GM12892 (cell line): ENCODE data around the gene KIF14.
A peak's percentile ranks its signal among the peaks of the same experiment; 100 is the strongest.
"Not testable (repeated sequence)": the region's sequence is repeated elsewhere in the genome, so short reads cannot be mapped to it uniquely, and the experiment has no call there.

ENCODE experiments used
- DNase-seq: peaks from one replicate; pipeline ENCODE4 v3.0.0; 2011; ENCODE audit not compliant: insufficient read length
- FAIRE-seq: peaks from 2 replicates; lab custom pipeline; 2011; peaks lifted over from hg19 to GRCh38; lab: Jason Lieb, UNC
- POLR2A ChIP-seq: IDR thresholded peaks from 2 replicates; pipeline ENCODE4 v1.6.1; 2011; ENCODE audit warnings: low read depth, low read length, control low read depth
- POLR2AphosphoS5 ChIP-seq: IDR thresholded peaks from 2 replicates; pipeline ENCODE4 v1.6.1; 2011; ENCODE audit warnings: low read depth, low read length, control low read depth
- TAF1 ChIP-seq: IDR thresholded peaks from 2 replicates; pipeline ENCODE4 v1.6.1; 2011; ENCODE audit warnings: low read depth, mild to moderate bottlenecking, control low read depth, low read length, borderline replicate concordance

Gene KIF14

GRCh38 chr1:200652378-200652777 lies 31.8 kb upstream of the KIF14 start:
- TF ChIP-seq TAF1: no peak
- TF ChIP-seq POLR2A: no peak
- TF ChIP-seq POLR2AphosphoS5: no peak
- no peak for DNase-seq
- FAIRE-seq: no peak

GRCh38 chr1:200646515-200646914 lies 26.0 kb upstream of the KIF14 start:
- FAIRE-seq (peak; percentile 86), DNase-seq (no peak)
- no peak for TF ChIP-seq TAF1
- TF ChIP-seq POLR2AphosphoS5: no peak
- no peak for TF ChIP-seq POLR2A

GRCh38 chr1:200644021-200644420 lies 23.5 kb upstream of the KIF14 start:
- FAIRE-seq (no peak), DNase-seq (no peak)
- no peak for TF ChIP-seq POLR2A
- no peak for TF ChIP-seq TAF1
- no peak for TF ChIP-seq POLR2AphosphoS5

GRCh38 chr1:200642481-200642880 lies 21.9 kb upstream of the KIF14 start:
- no peak for DNase-seq
- no peak for FAIRE-seq

DNA sequence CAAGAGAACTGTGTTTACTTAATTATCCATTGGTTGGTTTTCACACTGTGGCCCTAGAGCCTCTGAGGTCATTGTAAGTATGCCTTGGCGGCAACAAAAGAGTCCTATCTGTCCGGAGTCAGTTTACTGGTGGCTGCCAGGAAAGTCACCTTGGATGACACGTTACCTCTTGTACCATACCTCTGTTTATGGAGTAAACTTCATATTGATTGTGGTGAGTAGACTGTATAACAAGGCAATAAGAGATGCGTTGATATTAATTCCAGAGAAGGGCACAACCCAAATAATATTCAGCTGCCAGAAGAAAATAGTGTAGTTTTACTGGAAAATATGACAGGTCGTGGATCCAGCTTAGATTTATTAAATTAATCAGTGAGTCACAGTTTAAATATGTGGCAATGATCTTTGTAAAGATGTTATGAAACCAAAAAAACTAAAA lies 20.4 kb upstream of the KIF14 start:
- FAIRE-seq (no peak), DNase-seq (no peak)
- no peak for TF ChIP-seq POLR2A
- TF ChIP-seq TAF1: no peak
- no peak for TF ChIP-seq POLR2AphosphoS5

More at GRCh38 chr1:200642481-200642880, 21.9 kb upstream of the KIF14 start:
- TF ChIP-seq POLR2A (no peak), TAF1 (no peak), POLR2AphosphoS5 (no peak)

DNA sequence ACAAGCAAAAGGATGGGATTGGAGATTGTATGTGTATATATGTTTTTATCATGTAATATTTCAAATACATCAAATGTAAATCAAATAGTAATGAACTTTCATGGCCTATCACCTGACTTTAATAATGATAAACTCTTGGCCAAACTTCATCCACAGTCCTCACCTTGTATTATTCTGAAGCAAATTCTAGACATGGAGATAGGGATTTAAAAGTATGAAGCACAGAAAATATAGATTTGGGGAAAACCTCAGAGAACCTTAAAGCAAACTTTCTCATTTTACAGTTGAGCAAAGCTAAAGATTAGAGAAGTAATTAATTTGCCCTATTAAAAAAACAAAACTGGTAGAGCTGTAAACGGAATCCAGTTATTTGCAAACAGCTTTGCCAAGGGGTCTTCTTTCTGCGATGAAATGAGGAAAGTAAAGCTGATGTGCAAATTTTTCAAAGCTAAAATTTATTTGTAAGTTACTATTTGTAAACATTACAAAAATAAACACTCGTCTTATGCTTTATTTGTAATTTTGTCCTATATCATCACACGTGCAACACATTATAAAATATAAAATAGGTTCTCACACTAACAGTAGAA lies 19.9 kb upstream of the KIF14 start:
- no peak for FAIRE-seq
- no peak for DNase-seq
- TF ChIP-seq POLR2A (0 out of 2 replicates have a peak, but pooled peaks have one; percentile 12), POLR2AphosphoS5 (no peak)

DNA sequence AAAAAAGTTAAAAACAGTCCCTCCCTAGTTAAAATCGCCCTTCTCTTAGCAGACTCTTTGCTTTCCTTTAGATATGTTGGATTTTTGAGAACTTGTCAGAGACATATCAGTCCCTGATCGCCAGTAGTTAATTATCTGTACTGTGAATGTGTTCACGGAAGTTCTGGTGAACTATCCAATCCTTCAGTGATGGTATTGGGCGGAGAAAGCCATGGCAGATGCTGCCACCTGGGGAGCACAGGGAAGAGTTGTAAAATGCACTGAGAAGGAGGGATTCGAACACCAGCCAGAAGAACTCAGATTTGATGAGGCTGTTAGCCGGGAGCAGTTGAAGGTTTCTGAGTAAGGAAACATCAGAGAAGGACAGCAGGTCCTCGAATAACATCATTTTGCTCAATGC lies 17.5 kb upstream of the KIF14 start:
- no peak for FAIRE-seq

GRCh38 chr1:200636681-200637080 lies 16.1 kb upstream of the KIF14 start:
- TF ChIP-seq TAF1: no peak
- no peak for TF ChIP-seq POLR2A
- no peak for TF ChIP-seq POLR2AphosphoS5
- DNase-seq: no peak
- FAIRE-seq: no peak

More for the DNA sequence above, 17.5 kb upstream of the KIF14 start:
- TF ChIP-seq POLR2AphosphoS5 (no peak), TAF1 (no peak), POLR2A (no peak)
- DNase-seq: no peak

GRCh38 chr1:200634261-200635122 lies 13.9 kb upstream of the KIF14 start:
- no peak for TF ChIP-seq POLR2A
- TF ChIP-seq TAF1: no peak
- TF ChIP-seq POLR2AphosphoS5: no peak
- FAIRE-seq: peak; percentile 27
- DNase-seq: no peak

GRCh38 chr1:200631375-200631774 lies 10.8 kb upstream of the KIF14 start:
- DNase-seq: no peak
- TF ChIP-seq TAF1 (no peak), POLR2AphosphoS5 (no peak), POLR2A (no peak)
- no peak for FAIRE-seq

DNA sequence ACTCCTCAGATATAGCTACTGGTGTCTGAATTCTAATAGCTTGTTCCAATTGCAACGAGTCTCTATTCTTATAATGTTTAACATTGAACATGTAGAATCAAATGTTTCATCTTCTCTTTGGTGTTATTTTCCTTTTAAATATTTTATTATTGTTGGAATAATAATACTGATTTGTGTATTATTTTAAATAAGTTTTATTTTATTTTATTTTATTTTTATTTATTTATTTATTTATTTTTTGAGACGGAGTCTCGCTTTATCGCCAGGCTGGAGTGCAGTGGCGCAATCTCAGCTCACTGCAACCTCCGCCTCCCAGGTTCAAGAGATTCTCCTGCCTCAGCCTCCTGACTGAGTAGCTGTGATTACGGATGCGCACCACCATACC lies 10.0 kb upstream of the KIF14 start:
- not testable (repeated sequence) for FAIRE-seq, DNase-seq
